GM06990 (cell line): ENCODE data around the gene TBCD.

ENCODE experiments used
- DNase-seq: peaks from one replicate; pipeline ENCODE4 v3.0.0-alpha.2; 2011; ENCODE audit not compliant: insufficient read length; ENCODE audit errors: extremely low read depth
- H3K27me3 ChIP-seq: replicated peaks from 2 replicates; pipeline ENCODE4 v1.6.0; 2011; ENCODE audit warnings: low read length; ENCODE audit not compliant: control insufficient read depth, insufficient read depth
- H3K36me3 ChIP-seq: 2 replicates; pipeline ENCODE4 v1.5.1; 2011; ENCODE audit warnings: low read length; ENCODE audit not compliant: control insufficient read depth, insufficient read depth
- H3K4me3 ChIP-seq: replicated peaks from 2 replicates; pipeline ENCODE4 v1.5.1; 2011; ENCODE audit warnings: low read depth, mild to moderate bottlenecking, control low read depth, low read length
- TF ChIP-seq, protein P1 (sequence below): IDR thresholded peaks from 2 replicates; pipeline ENCODE4 v1.5.1; 2011; ENCODE audit warnings: low read length, control low read depth, mild to moderate bottlenecking, inconsistent platforms; ENCODE audit not compliant: insufficient read depth, poor library complexity, severe bottlenecking

The TBCD gene

DNA sequence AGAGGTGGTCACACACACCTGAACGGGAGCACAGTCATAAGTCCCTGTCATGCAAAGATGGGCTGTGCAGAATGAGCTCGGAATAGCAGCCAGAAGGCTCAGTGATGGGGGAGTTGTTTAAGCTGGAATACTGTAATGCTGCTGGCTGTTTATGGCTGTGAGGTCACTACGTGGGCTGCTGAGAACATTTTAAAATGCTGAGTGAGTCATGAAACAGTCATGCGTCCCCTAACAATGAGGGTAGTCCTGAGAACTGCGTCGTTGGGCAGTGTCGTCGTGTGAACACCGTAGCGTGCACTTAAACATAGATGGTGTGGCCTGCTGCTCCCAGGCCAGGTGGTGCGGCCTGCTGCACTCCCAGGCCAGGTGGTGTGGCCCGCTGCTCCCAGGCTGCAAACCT, 39.7 kb downstream of the TBCD start:
- no peak for DNase-seq
- Histone ChIP-seq H3K27me3 (no peaks in the 10 kb centered on the region), H3K4me3 (no peak overlapping the region), H3K36me3 (no peaks in the 10 kb centered on the region; the same call in none of the 2 replicates)
- TF ChIP-seq, protein P1, sequence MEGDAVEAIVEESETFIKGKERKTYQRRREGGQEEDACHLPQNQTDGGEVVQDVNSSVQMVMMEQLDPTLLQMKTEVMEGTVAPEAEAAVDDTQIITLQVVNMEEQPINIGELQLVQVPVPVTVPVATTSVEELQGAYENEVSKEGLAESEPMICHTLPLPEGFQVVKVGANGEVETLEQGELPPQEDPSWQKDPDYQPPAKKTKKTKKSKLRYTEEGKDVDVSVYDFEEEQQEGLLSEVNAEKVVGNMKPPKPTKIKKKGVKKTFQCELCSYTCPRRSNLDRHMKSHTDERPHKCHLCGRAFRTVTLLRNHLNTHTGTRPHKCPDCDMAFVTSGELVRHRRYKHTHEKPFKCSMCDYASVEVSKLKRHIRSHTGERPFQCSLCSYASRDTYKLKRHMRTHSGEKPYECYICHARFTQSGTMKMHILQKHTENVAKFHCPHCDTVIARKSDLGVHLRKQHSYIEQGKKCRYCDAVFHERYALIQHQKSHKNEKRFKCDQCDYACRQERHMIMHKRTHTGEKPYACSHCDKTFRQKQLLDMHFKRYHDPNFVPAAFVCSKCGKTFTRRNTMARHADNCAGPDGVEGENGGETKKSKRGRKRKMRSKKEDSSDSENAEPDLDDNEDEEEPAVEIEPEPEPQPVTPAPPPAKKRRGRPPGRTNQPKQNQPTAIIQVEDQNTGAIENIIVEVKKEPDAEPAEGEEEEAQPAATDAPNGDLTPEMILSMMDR: no peak

DNA sequence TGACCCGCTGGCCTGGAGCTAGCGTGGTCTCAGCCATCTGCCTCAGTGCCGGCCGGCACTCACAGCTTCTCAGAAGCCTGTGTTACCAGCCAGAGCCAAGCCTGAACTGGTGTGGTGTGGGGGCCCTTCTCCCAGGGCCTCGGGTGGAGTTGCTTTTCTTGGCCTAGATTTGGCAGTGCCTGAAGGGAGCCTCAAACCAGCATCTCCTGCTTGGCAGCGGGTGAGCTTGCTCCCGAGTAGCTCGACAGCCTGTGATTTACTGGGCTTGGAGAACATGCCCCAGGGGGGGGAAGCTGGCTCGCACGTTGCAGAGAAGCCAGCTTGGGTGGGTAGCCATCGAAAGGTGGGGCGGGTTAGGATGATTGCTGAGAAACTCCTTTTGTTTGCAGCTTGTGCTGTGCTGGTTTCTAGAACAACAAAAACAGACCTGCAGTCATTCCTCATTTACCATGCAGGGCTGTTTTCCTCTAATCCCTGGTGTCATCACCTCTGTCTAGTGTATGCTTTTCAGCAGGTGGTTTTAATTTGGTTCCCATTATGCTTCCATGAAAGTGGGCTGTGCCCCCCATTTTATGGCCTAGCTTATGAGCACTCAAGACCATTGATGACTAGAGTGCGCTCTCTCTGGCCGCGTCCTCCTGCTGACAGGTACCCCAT, 42.2 kb downstream of the TBCD start:
- Histone ChIP-seq H3K27me3 (no peaks in the 10 kb centered on the region), H3K36me3 (no peaks in the 10 kb centered on the region; the same call in 1 of the 2 replicates), H3K4me3 (no peak overlapping the region)
- TF ChIP-seq, protein P1: no peak
- DNase-seq: no peak

DNA sequence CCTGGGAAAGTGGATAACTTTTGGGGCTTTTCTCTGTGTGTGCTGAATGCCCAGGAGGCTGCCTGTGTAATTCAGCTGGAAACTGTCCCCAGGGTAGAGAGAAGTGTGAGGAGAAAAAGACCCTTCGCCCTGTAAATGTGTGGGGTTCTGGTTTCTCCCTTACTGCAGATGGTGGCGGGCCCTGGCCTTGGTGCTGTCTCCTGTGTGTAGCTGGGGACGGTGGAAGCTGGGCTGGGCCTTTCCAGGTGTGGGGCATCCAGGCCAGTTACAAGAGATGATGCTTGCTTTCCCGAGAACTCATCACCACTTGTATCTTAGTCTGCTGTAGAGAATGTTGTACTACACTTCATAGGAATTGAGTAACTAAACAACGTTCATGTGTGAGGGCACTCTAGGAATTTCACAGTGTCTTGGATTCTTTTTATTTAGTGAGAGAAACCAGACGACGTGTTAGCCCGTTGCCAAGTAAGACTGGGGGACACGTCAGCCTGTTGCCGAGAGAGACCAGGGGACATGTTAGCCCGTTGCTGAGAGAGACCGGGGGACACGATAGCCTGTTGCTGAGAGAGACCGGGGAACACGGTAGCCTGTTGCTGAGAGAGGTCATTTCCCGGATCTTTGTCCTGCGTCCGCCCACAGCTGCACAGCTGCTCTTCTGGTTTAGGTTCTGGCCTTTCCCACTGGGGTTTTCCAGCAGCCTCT, 43.1 kb downstream of the TBCD start:
- TF ChIP-seq, protein P1: no peak
- peaks cover 3% of the 10 kb centered on the region for H3K36me3 ChIP-seq

DNA sequence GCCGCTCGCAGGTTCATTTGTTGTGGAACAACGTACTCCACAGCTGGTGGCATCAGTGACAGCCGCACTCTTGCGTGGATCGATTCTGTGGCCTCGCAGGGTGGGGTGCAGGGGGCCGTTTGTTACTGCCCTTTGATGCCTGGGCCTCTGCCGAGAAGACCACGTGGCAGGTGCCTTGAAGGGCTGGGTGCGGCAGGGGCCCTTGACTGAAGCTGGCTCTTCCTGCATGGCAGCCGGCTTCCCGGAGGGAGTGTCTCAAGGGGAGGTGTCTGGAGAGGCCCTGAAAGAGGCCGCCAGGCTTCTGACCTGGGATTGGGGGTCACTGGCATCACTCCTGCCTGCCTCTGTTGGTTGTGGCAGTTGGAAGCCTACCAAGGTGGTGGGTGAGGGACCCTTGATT, 43.8 kb downstream of the TBCD start:
- H3K27me3 ChIP-seq: no peaks in the 10 kb centered on the region
- TF ChIP-seq, protein P1: no peak
- peaks cover 9% of the 10 kb centered on the region for H3K36me3 ChIP-seq
- DNase-seq: no peak
- no peak overlapping the region for H3K4me3 ChIP-seq

More for the DNA sequence above, 43.1 kb downstream of the TBCD start:
- H3K4me3 ChIP-seq: no peak overlapping the region
- H3K27me3 ChIP-seq: no peaks in the 10 kb centered on the region
- no peak for DNase-seq

DNA sequence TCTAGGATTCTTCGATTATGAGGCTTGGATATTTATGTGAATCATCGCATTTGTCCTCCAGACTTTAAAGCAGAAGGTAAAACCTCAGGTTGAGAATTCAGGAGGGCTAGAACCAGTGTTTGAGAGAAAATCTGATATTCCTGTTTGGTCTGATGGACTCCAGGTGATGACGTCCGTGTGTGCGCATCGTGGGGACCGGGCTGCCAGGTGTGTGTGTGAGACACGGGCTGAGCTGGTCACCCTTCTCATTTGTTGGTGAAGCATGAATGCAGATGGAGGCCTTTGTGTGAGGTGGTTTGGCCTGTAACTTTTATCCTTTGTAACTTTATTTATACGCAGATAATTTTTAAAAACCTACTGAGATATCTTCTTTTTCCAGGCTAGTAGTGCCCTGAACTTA, 45.2 kb downstream of the TBCD start:
- Histone ChIP-seq H3K27me3 (no peaks in the 10 kb centered on the region), H3K4me3 (no peak overlapping the region), H3K36me3 (peaks cover 13% of the 10 kb centered on the region)
- TF ChIP-seq, protein P1: no peak
- no peak for DNase-seq
